ENCODE data around the gene DZIP3. TPM values are rescaled to one million over a fixed set of nuclear protein-coding genes. Genes with fewer than 3 reads are reported as not detected.

Gene DZIP3
- total and polyA plus RNA-seq, 11 donors: 3.8 to 24.9 (median 15.6) TPM

- Histone ChIP-seq H3K27me3 (no peaks in the 10 kb centered on the region), H3K27ac (no peak overlapping the region), H3K36me3 (peaks cover 0 to 39% (median 0%) of the 10 kb centered on the region in 9 donors), H3K9me3 (no peaks in the 10 kb centered on the region), H3K4me1 (peaks cover 0 to 11% (median 0%) of the 10 kb centered on the region in 12 donors), H3K4me3 (no peak overlapping the region)
- TF ChIP-seq, protein P1, sequence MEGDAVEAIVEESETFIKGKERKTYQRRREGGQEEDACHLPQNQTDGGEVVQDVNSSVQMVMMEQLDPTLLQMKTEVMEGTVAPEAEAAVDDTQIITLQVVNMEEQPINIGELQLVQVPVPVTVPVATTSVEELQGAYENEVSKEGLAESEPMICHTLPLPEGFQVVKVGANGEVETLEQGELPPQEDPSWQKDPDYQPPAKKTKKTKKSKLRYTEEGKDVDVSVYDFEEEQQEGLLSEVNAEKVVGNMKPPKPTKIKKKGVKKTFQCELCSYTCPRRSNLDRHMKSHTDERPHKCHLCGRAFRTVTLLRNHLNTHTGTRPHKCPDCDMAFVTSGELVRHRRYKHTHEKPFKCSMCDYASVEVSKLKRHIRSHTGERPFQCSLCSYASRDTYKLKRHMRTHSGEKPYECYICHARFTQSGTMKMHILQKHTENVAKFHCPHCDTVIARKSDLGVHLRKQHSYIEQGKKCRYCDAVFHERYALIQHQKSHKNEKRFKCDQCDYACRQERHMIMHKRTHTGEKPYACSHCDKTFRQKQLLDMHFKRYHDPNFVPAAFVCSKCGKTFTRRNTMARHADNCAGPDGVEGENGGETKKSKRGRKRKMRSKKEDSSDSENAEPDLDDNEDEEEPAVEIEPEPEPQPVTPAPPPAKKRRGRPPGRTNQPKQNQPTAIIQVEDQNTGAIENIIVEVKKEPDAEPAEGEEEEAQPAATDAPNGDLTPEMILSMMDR (IDR thresholded peaks at IDR 0.05): no peak
- no peak for TF ChIP-seq POLR2A (IDR thresholded peaks at IDR 0.05)
- DNase-seq (no peak), ATAC-seq (no peak)
- intact Hi-C loops (cut with DNase I): loop anchor here in 1 of 10 donors (10.0 kb wide), 1 partner anchor 1321 kb away; no protein-coding TSS in a partner anchor
- WGBS, 4 donors: 73 to 88% (median 75%) methylated on average over 2 of the region's 2 CpGs
Measured at GRCh38 chr3:108555966-108556581, 33.4 kb upstream of the DZIP3 start.

GRCh38 chr3:108562565-108562964 is 27.0 kb upstream of the DZIP3 start:
- WGBS, 4 donors: 84 to 87% (median 86%) methylated on average over 2 of the region's 2 CpGs
- H3K27ac ChIP-seq: no peak overlapping the region

GRCh38 chr3:108564564-108564963 is 25.0 kb upstream of the DZIP3 start:
- TF ChIP-seq, protein P1 (IDR thresholded peaks at IDR 0.05): no peak
- TF ChIP-seq POLR2A (IDR thresholded peaks at IDR 0.05): no peak
- Histone ChIP-seq H3K4me1 (no peaks in the 10 kb centered on the region), H3K9me3 (no peaks in the 10 kb centered on the region), H3K36me3 (peaks cover 0 to 3% (median 0%) of the 10 kb centered on the region in 9 donors), H3K27ac (no peak overlapping the region), H3K4me3 (no peak overlapping the region), H3K27me3 (no peaks in the 10 kb centered on the region)
- no peak for DNase-seq
- no peak for ATAC-seq
- intact Hi-C loops (cut with DNase I): no loop called here

More at GRCh38 chr3:108562565-108562964, 27.0 kb upstream of the DZIP3 start:
- intact Hi-C loops (cut with DNase I): no loop called here
- peaks cover 0 to 21% (median 0%) of the 10 kb centered on the region in 9 donors for H3K36me3 ChIP-seq
- no peak for DNase-seq
- ATAC-seq: no peak
- H3K9me3 ChIP-seq: no peaks in the 10 kb centered on the region
- no peaks in the 10 kb centered on the region for H3K4me1 ChIP-seq
- TF ChIP-seq, protein P1 (IDR thresholded peaks at IDR 0.05): no peak
- no peak for TF ChIP-seq POLR2A (IDR thresholded peaks at IDR 0.05)
- no peak overlapping the region for H3K4me3 ChIP-seq
- no peaks in the 10 kb centered on the region for H3K27me3 ChIP-seq

DNA sequence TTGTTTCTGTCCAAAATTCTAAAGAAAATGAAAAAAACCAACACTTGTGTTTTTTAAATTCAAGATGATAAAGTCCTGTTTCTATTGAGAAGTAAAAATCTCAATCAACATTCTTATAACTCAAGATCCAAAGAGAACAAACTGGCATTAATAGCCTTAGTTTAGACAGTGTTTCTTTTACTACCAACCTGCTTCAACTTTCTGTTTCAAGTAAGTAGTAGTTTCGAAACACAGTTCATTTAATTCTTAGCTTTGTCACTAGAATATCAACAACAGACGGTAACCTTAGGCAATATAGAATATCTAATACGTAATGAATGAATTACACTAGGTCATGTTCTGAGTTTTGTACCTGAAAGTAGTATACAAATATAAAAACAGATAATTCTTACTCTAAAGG is 24.0 kb upstream of the DZIP3 start:
- DNase-seq (no peak), ATAC-seq (no peak)
- Histone ChIP-seq H3K4me3 (no peak overlapping the region), H3K9me3 (no peaks in the 10 kb centered on the region), H3K4me1 (no peaks in the 10 kb centered on the region), H3K27ac (no peak overlapping the region), H3K36me3 (no peaks in the 10 kb centered on the region), H3K27me3 (no peaks in the 10 kb centered on the region)
- no peak for TF ChIP-seq POLR2A (IDR thresholded peaks at IDR 0.05)
- TF ChIP-seq, protein P1 (IDR thresholded peaks at IDR 0.05): no peak
- intact Hi-C loops (cut with DNase I): no loop called here
- 93 to 97% (median 97%) methylated on average over 3 of the region's 3 CpGs for WGBS, 4 donors

Measured in heart left ventricle (tissue), 16 donors.